ENCODE data around the gene MPND.

- TF ChIP-seq CTCF (IDR thresholded peaks at IDR 0.05) = no peak
- TF ChIP-seq ZFX (IDR thresholded peaks at IDR 0.05; ENCODE audit: borderline replicate concordance) = no peak
Observed at GRCh38 chr19:4406626-4407025, 63.3 kb downstream of the MPND start.

Measured in 22Rv1 (cell line).